NT2/D1 (cell line): Measurements from ENCODE around the gene INO80.
A peak's percentile ranks its signal among the peaks of the same experiment; 100 is the strongest.
"Not testable (repeated sequence)": the region's sequence is repeated elsewhere in the genome, so short reads cannot be mapped to it uniquely, and the experiment has no call there.

Experiments
- DNase-seq: peaks from one replicate; pipeline ENCODE4 v3.0.0-alpha.2; 2011; ENCODE audit warnings: low read depth, low spot score
- H3K27me3 ChIP-seq: 2 replicates; pipeline ENCODE4 v1.6.0; 2011; ENCODE audit warnings: mild to moderate bottlenecking; ENCODE audit not compliant: insufficient read length, insufficient read depth
- H3K36me3 ChIP-seq: 2 replicates; pipeline ENCODE4 v1.6.1; 2011; ENCODE audit warnings: mild to moderate bottlenecking, low read length, mixed read lengths; ENCODE audit not compliant: insufficient read depth, insufficient read length
- H3K4me1 ChIP-seq: 2 replicates; pipeline ENCODE4 v1.5.1; 2011; ENCODE audit not compliant: insufficient read depth, insufficient read length
- H3K4me3 ChIP-seq: 2 replicates; pipeline ENCODE4 v1.5.1; 2011; ENCODE audit warnings: low read depth; ENCODE audit not compliant: insufficient read length
- H3K9ac ChIP-seq: 2 replicates; pipeline ENCODE4 v1.6.0; 2011; ENCODE audit warnings: low read depth; ENCODE audit not compliant: insufficient read length
- H3K9me3 ChIP-seq: 2 replicates; pipeline ENCODE4 v1.5.1; 2011; ENCODE audit warnings: mild to moderate bottlenecking, low read length; ENCODE audit not compliant: insufficient read depth
- SUZ12 ChIP-seq: IDR thresholded peaks from 2 replicates; pipeline ENCODE4 v1.6.1; 2011; ENCODE audit not compliant: insufficient read length, insufficient read depth; ENCODE audit errors: extremely low read depth
- YY1 ChIP-seq: IDR thresholded peaks from 2 replicates; pipeline ENCODE4 v1.6.1; 2011; ENCODE audit not compliant: insufficient read length, insufficient read depth
- ZNF274 ChIP-seq: IDR thresholded peaks from 2 replicates; pipeline ENCODE4 v1.6.1; 2011; ENCODE audit warnings: mild to moderate bottlenecking, low read depth, low read length

INO80 gene

GRCh38 chr15:40976819-40977218, 139.3 kb downstream of the INO80 start:
- Histone ChIP-seq H3K9ac (no peak overlapping the region), H3K36me3 (peaks cover 56% of the 10 kb centered on the region)

GRCh38 chr15:40974879-40975278, 141.2 kb downstream of the INO80 start:
- Histone ChIP-seq H3K27me3 (peaks cover 4% of the 10 kb centered on the region), H3K9me3 (no peaks in the 10 kb centered on the region), H3K9ac (no peak overlapping the region), H3K36me3 (peaks cover 37% of the 10 kb centered on the region), H3K4me1 (no peaks in the 10 kb centered on the region), H3K4me3 (no peak overlapping the region)
- no peak for DNase-seq
- TF ChIP-seq ZNF274 (no peak), YY1 (no peak), SUZ12 (no peak)

More at GRCh38 chr15:40976819-40977218, 139.3 kb downstream of the INO80 start:
- Histone ChIP-seq H3K27me3 (no peaks in the 10 kb centered on the region), H3K4me1 (no peaks in the 10 kb centered on the region), H3K4me3 (no peak overlapping the region), H3K9me3 (no peaks in the 10 kb centered on the region)
- DNase-seq = no peak
- TF ChIP-seq YY1 (no peak), ZNF274 (no peak)

GRCh38 chr15:40969363-40969762, 146.7 kb downstream of the INO80 start:
- no peaks in the 10 kb centered on the region for H3K9me3 ChIP-seq
- TF ChIP-seq YY1 = no peak
- no peak for TF ChIP-seq ZNF274
- no peak for TF ChIP-seq SUZ12
- peaks cover 3% of the 10 kb centered on the region for H3K4me1 ChIP-seq
- H3K9ac ChIP-seq = no peak overlapping the region
- H3K27me3 ChIP-seq = peaks cover 20% of the 10 kb centered on the region
- no peak for DNase-seq
- no peak overlapping the region for H3K4me3 ChIP-seq
- H3K36me3 ChIP-seq = no peaks in the 10 kb centered on the region

GRCh38 chr15:40968290-40969085, 147.6 kb downstream of the INO80 start:
- Histone ChIP-seq H3K4me3 (no peak overlapping the region), H3K27me3 (peaks cover 25% of the 10 kb centered on the region), H3K36me3 (no peaks in the 10 kb centered on the region), H3K4me1 (peaks cover 3% of the 10 kb centered on the region), H3K9me3 (no peaks in the 10 kb centered on the region), H3K9ac (no peak overlapping the region)
- no peak for TF ChIP-seq SUZ12
- no peak for TF ChIP-seq ZNF274
- TF ChIP-seq YY1 = no peak
- DNase-seq = peak; percentile 57

- DNase-seq = no peak
- TF ChIP-seq YY1 (no peak), ZNF274 (no peak), SUZ12 (no peak)
- Histone ChIP-seq H3K27me3 (peaks cover 28% of the 10 kb centered on the region), H3K9me3 (no peaks in the 10 kb centered on the region), H3K36me3 (no peaks in the 10 kb centered on the region), H3K4me3 (no peak overlapping the region), H3K4me1 (peaks cover 3% of the 10 kb centered on the region), H3K9ac (no peak overlapping the region)
Observed at GRCh38 chr15:40964634-40965033, 151.4 kb downstream of the INO80 start.

- no peak overlapping the region for H3K9ac ChIP-seq
- H3K4me3 ChIP-seq = no peak overlapping the region
- TF ChIP-seq YY1 (no peak), ZNF274 (no peak), SUZ12 (no peak)
- no peaks in the 10 kb centered on the region for H3K9me3 ChIP-seq
- DNase-seq = no peak
- no peaks in the 10 kb centered on the region for H3K36me3 ChIP-seq
- H3K27me3 ChIP-seq = peaks cover 24% of the 10 kb centered on the region
- no peaks in the 10 kb centered on the region for H3K4me1 ChIP-seq
Observed at GRCh38 chr15:40964006-40964405, 152.1 kb downstream of the INO80 start.

GRCh38 chr15:40963201-40963600, 152.9 kb downstream of the INO80 start:
- H3K36me3 ChIP-seq = no peaks in the 10 kb centered on the region
- peaks cover 27% of the 10 kb centered on the region for H3K27me3 ChIP-seq
- no peak overlapping the region for H3K4me3 ChIP-seq
- TF ChIP-seq SUZ12 (no peak), ZNF274 (no peak), YY1 (no peak)
- no peaks in the 10 kb centered on the region for H3K9me3 ChIP-seq
- no peak overlapping the region for H3K9ac ChIP-seq
- no peak for DNase-seq
- peaks cover 2% of the 10 kb centered on the region for H3K4me1 ChIP-seq

GRCh38 chr15:40962317-40962716, 153.8 kb downstream of the INO80 start:
- H3K4me3 ChIP-seq, H3K9me3 ChIP-seq, DNase-seq, H3K36me3 ChIP-seq, H3K9ac ChIP-seq, H3K4me1 ChIP-seq: not testable (repeated sequence)
- peaks cover 29% of the 10 kb centered on the region for H3K27me3 ChIP-seq

- not testable (repeated sequence) for H3K9ac ChIP-seq, H3K4me1 ChIP-seq, H3K4me3 ChIP-seq, H3K36me3 ChIP-seq, DNase-seq, H3K9me3 ChIP-seq
- peaks cover 29% of the 10 kb centered on the region for H3K27me3 ChIP-seq
Observed at GRCh38 chr15:40961740-40962139, 154.3 kb downstream of the INO80 start.
